Omental fat pad (tissue), 4 donors: ENCODE data around the gene CPA4. TPM values are rescaled to one million over a fixed set of nuclear protein-coding genes. Genes with fewer than 3 reads are reported as not detected.

ENCODE experiments used
- ATAC-seq: fragments of 150-250 bp; one replicate; pipeline ENCODE4 v1.9.1; 2016; ENCODE audit warnings: mild to moderate bottlenecking, moderate library complexity; ENCODE audit not compliant: low FRiP score
- DNase-seq: peaks from one replicate; pipeline ENCODE4 v3.0.0-alpha.2; 2019; ENCODE audit warnings: low spot score
- CTCF ChIP-seq, 3 donors: fragments of 450-650 bp; IDR thresholded peaks; one replicate each; pipeline ENCODE4 v1.5.1; 2016 to 2017; ENCODE audit warnings: antibody characterized with exemption in 3 of 3, mild to moderate bottlenecking in 3 of 3, moderate library complexity in 2 of 3
- total RNA-seq, 4 donors: library from RNA; depleted of rRNA; stranded (reverse); fragments of >200 nt; gene quantifications; one replicate each; pipeline ENCODE4 v1.1.0, GENCODE V29; 2016

Gene CPA4
- total RNA-seq, 4 donors from 2014 or later = 3.0 to 9.7 (median 4.1) TPM; not detected in 1

- ATAC-seq (no peak), DNase-seq (no peak)
- no peak for TF ChIP-seq CTCF (IDR thresholded peaks at IDR 0.05)
These were observed 17.1 kb upstream of the CPA4 start for GRCh38 chr7:130275826-130276297.

DNA sequence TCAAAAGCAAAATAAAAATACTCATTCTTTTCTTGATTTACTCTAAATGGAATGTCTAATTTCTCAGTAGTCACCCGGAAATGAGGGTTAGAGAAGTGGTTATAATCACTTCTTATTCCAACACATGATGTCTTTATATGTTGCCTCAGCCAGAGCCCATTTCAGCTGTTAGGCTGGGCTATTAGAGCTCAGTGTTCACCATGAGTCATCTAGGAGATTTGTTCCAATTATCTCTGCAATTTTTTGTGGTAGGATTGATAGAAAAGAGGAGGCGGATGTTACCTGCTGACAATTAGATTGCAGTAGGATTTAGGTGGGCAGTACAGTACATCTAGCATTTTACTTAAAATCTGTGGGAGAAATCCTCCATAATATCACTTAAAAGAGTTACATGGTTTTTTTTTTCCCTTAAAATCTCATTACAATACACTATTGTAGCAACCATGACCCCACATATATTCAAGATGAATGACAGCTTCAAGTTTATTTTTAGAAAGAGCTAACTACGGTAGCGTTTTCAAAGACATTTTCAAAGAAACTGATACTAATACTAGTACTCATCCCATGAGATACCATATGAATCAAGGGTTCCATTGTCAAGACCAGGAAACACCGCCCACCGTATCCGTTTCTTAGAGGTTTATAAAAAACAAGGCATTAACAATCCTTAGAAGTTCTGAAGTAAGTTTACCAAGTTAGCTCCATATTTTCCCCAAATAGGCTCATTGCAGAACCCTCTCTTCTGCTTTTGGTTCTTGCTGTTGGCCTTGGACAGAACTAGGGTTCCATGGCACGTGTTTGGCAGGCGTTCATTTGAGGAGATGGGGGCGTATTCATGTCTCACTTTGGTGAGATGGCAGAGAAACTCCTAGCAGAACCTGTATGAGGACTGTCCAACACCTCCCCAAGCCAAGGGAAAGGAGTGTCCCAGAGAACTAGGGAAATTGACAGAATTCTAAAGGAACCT is 15.9 kb upstream of the CPA4 start:
- DNase-seq (no peak), ATAC-seq (peak; percentile 73)
- TF ChIP-seq CTCF (IDR thresholded peaks at IDR 0.05) = no peak

DNA sequence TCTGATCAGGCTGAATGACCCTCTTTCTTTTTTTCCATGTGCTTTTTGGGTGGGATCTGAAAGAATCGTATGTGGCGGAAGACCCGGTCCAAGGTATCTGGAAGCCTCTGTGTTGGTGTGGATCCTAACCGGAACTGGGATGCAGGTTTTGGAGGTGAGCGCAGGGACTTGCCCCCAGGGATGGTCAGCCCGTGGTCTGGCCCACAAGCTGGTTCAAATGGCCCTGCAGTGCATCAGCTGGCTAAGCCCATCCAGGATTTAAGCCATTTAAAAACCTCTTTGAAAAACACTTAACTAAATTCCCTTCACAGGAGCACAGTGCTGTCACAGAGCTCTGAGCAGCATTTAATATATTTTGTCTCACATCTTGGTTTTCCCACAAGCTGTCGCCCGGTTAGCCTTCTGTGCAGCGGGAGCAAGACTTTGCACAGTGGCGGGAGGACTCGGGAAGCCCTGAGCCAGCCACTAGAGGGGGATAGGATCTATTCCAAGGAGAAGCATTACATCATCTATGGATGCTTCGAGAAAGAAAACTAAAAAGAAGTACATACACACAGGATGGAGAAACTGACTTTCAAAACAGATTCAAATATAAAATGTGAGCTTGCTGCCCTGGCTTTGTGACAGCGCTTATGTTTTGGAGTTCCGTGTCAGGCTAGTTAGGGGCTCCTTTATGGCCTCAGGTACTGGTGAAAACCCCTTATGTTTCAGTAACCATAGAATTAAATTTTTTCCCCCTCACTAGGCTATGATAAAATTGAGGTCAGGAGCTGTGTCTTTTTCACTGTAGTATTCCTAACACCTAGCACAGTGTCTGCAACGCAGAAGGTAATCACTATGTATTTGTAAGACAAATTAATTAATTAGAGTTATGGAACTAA is 15.0 kb upstream of the CPA4 start:
- TF ChIP-seq CTCF (IDR thresholded peaks at IDR 0.05) = peak in 1 of 3 donors; percentile 6
- ATAC-seq = no peak
- no peak for DNase-seq

- TF ChIP-seq CTCF (IDR thresholded peaks at IDR 0.05) = no peak
- DNase-seq = no peak
- no peak for ATAC-seq
These were observed 14.1 kb upstream of the CPA4 start for GRCh38 chr7:130278860-130279259.

GRCh38 chr7:130279286-130279685 is 13.7 kb upstream of the CPA4 start:
- no peak for ATAC-seq
- no peak for DNase-seq
- TF ChIP-seq CTCF (IDR thresholded peaks at IDR 0.05) = no peak

- TF ChIP-seq CTCF (IDR thresholded peaks at IDR 0.05) = no peak
- no peak for ATAC-seq
These were observed 13.1 kb upstream of the CPA4 start for GRCh38 chr7:130279906-130280305.

More at GRCh38 chr7:130279906-130280305, 13.1 kb upstream of the CPA4 start:
- DNase-seq = no peak
